DMS79 (cell line): ENCODE results near the gene NKX6-1.

ENCODE experiments used
- DNase-seq: peaks from one replicate; lab custom pipeline; 2025; lab: John Stamatoyannopoulos, UW

Gene NKX6-1

DNA sequence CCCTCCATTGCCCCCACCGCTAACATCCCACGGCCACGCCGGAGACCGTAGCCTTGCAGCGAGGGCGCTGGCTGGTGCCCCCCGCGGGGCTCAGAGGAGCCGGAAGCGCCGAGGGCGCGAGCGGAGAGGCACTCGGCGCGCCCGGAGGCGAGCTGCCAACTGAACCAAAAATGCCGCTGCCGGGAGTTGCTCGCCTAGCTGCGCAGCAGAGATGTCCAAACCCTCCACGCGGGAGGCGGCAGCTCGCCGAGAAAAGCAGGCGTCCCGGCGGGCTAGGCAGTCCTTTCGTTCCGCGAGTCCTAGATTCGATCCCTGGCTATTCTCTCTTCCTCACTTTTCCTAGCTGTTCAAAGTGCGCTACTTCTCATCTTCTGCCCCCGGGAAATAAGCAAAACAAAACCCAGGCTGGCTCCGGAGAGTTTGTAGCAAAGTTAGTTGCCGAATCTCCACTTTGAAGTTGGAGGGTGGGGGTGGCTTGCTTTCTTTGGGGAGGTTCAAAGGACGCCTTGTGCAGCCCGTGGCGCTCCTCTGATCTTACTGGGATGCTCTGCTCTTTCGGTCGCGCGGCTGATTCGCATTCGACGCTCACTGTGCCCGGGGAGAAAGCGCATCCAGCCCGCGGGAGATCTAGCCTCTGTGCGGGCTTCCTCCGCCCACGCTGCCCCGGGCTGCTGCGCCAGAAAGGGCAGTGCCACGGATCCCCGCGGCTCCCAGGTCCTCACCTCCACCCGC, 723 bp downstream of the NKX6-1 start:
- peak; percentile 8 for DNase-seq

GRCh38 chr4:84497504-84498202, 1.4 kb downstream of the NKX6-1 start:
- no peak for DNase-seq

GRCh38 chr4:84496706-84497503, 2.2 kb downstream of the NKX6-1 start:
- no peak for DNase-seq

DNA sequence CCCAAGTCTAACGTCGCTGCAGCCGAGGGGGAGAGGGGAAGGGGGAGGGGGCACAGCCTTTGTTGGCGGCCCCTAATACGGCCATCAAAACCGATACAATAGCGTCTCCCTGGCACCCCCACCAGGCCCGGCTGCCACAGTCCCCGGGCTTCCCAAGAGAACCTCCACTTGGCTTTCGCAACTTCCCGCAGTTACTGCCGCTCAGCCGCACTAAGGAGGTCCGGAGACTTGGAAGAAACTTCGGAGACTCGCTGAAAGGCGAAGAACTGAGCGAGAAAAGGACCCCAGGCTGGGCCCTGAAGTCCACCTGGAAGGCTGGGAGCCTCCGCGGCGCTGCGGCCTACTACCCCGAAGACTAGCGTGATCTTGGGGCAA, 2.8 kb downstream of the NKX6-1 start:
- no peak for DNase-seq

- no peak for DNase-seq
These were observed 3.3 kb downstream of the NKX6-1 start for GRCh38 chr4:84495794-84496261.

GRCh38 chr4:84495118-84495793, 3.8 kb downstream of the NKX6-1 start:
- no peak for DNase-seq

DNA sequence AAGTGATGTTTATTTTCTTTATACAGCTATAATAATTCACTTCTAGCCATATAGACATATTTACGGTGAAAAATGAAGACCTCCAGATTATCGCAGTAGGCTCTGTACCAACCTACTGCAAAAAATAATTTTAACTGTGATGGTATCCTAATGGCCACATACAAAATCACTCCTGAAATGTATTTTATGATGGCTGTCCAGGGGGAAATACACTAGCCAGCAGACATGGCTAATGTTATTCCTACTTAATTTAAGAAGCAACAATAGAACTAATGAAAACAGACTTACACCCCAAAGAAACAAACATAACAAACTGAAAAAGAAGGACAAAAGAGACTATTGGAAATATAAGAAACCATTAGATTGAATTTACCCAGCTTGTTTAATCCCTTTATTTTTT, 4.6 kb downstream of the NKX6-1 start:
- no peak for DNase-seq

GRCh38 chr4:84494076-84494475, 5.0 kb downstream of the NKX6-1 start:
- DNase-seq = no peak

DNA sequence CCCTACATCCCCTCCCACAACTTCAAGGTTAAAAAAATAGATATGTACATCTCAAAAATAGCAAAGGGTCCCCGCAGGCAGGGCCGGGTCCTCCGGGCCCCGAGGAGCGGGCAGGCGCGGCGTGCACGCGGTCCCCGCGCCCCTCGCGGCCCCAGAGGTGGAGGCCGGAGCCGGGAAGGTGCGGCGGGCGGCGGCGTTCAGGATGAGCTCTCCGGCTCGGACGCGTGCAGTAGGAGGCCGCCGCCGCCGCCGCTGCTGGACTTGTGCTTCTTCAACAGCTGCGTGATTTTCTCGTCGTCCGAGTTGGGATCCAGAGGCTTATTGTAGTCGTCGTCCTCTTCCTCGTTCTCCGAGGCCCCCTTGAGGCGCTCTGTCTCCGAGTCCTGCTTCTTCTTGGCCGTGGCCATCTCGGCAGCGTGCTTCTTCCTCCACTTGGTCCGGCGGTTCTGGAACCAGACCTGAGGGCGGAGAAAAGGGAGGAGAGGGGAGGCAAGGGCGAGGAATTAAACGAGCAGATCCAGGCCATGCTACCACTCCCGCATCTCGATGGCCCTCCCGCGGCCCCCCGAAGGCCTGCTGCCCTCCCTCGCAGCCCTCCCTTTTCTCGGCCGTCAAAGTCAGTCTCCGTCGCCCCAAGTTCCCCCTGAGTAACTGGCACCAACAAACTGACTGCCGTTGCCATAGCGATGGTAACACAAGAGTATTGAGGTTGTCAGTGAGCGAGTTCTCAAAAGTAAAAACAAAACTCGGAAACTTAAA, 5.8 kb downstream of the NKX6-1 start:
- no peak for DNase-seq

DNA sequence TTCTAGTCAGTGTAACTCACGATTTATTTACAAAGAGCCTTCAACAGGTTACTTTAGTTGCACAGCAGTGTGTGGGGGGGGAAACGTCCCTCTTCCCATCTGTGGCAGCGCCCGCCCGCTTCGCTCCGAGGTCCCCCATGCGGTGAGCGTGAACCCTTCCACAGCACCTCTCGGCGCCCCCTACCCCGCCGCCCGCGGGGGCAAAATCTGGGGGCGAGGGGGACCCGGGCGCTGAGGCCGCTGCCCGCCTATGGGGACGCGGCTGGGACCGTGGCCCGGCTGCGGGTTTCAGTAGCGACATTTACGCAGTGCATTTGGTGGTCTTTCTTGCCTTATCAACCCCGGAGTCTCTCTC, 6.4 kb downstream of the NKX6-1 start:
- DNase-seq = no peak

DNA sequence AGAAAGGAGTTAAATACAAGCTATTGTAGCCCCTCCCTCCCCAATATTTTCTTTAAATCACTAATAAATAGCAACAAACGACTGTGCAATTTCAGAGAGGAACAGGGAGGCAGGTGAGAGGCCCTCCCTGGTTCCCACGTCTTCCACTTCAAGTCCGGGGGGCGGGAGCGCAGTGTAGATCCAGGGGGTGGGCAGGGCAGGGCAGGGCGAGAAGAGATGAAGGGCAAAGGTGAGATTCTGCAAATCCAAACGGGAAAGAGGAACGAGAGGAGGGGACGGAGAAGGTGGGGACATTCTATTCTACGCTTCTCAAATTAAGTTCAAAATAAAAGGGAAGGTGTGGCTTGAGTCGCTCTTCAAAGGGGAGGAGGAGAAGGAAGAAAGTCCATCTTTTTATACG, 6.8 kb downstream of the NKX6-1 start:
- no peak for DNase-seq

GRCh38 chr4:84491481-84491880, 7.6 kb downstream of the NKX6-1 start:
- no peak for DNase-seq

- DNase-seq = no peak
These were observed 8.4 kb downstream of the NKX6-1 start for GRCh38 chr4:84490663-84491062.

DNA sequence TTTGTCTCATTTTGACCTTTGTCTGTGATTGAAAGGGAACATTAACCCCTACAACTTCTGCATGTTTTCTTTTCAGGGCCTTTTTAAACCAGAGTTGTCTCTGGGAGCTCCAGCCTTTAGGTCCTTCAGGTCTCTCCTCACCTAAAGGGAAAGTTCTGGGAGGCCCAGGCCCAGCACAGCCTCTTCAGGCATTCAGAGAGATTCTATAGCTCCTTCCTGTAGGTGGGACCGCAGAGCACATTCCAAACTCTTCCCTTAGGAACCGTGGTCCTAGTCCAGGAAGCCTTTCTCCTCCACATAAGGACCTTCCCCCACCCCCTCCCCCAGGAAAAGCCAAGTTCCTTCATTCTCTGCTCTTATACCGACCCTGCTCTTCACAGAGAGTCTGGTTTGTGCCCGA, 14.9 kb downstream of the NKX6-1 start:
- no peak for DNase-seq

DNA sequence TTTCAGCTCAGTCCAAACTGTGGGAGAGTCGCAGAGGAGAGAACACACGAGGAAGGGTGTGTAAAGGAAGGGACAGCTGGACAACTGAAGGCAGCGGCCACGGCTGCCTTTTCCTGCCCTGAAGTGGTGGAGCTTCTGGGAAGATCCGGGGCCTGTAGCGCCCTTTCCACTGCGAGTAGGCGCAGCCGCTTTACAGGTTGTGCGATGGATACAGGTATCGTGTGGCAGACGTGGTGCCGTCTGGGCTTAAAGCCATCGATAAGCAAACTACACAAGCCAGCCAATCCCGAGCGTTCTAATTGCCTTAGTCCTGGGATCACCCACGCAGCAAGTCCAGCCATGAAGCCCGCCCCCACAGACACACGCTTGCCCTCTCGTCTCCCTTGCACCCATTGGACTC, 15.4 kb downstream of the NKX6-1 start:
- DNase-seq = no peak

DNA sequence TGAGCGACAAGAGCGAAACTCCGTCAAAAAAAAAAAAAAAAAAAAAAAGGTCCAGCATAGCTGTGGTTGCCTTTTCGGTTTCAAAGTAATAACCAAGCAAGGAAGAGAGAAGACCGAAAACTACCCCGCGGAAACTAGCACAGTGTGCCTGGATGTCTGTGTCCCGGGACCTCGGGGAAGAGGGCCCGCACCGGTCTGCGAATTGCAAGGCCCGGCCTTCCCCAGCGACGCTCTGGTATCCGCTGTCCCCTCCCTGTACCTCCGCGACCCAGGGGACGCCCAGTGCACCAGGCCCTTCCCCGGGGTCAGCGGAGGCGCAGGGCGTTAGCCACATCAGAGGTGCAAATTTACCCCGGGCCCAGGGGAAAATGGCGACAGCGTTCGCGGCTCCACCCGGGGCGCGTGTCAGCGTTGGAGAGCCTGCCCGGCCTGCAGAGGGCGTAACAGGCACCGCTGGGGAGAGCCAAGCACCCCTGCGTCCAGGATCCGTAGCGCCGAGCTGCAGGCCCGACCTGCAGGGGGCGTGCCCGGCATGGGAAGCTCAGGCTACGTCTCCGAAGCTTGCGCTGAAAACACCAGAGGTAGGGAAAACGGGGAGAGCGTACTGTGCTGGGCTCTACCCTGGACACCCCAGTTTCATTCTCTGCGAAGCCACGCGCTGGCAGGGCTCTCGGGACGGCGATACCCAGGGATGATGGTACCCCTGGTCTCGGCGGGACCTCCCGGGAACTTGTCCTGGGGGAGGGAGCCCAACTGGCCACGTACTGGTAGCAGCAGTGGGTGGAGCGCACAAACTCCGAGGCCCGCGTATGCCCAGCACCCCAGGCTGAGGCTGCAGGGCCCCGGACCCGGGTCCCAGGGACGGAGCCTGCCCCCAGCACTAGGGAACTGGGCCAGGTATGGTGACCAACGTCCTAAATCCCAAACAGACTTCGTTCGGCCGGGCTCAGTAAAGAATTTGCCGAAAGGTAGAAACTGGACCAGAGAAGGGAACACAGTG, 16.2 kb downstream of the NKX6-1 start:
- DNase-seq = no peak

- no peak for DNase-seq
These were observed 17.2 kb downstream of the NKX6-1 start for GRCh38 chr4:84481860-84482245.

- no peak for DNase-seq
These were observed 17.8 kb downstream of the NKX6-1 start for GRCh38 chr4:84481077-84481859.

GRCh38 chr4:84480082-84480481, 19.0 kb downstream of the NKX6-1 start:
- DNase-seq = no peak

- no peak for DNase-seq
These were observed 19.4 kb downstream of the NKX6-1 start for GRCh38 chr4:84479663-84480062.
